Subcutaneous adipose tissue (tissue), 4 donors: ENCODE results near the gene WASF2. TPM values are rescaled to one million over a fixed set of nuclear protein-coding genes. Genes with fewer than 3 reads are reported as not detected.

Experiments
- total RNA-seq, 4 donors: library from RNA; depleted of rRNA; stranded (reverse); fragments of >200 nt; gene quantifications; one replicate each; pipeline ENCODE4 v1.1.0, GENCODE V29; 2016
- TF ChIP-seq, protein P1 (sequence below): fragments of 450-650 bp; IDR thresholded peaks from one replicate; pipeline ENCODE4 v1.5.1; 2016; ENCODE audit warnings: low read depth, mild to moderate bottlenecking, control low read depth, antibody characterized with exemption, moderate library complexity

WASF2 gene
- total RNA-seq, 4 donors from 2014 or later: 72.8 to 94.9 (median 80.9) TPM

DNA sequence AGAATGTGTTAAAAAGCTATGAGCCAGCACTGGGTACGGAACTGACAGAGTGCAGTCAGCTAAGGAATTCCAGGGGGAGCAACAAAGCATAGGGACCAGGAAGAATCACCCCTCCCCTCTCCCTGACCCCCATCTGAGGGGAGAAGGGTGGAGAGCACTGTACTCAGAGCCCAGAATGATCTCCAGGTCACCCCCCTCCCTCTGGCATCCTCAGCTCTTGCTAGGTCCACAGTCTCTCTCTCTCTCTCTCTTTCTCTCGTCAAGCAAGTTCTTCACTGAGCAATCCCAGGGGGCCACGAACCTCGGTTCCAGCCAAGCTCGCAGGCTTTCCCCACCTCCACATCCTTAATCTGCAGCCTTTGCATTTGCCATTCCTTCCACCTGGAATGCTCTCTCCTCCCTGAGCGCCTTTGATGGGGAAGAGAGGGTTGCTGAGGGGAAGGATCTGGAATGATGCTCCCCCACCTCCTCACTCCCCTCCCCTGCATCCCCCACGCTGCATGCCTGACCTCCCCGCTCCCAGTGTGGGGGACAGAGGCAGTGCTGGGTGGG is 6.7 kb upstream of the WASF2 start:
- TF ChIP-seq, protein P1, sequence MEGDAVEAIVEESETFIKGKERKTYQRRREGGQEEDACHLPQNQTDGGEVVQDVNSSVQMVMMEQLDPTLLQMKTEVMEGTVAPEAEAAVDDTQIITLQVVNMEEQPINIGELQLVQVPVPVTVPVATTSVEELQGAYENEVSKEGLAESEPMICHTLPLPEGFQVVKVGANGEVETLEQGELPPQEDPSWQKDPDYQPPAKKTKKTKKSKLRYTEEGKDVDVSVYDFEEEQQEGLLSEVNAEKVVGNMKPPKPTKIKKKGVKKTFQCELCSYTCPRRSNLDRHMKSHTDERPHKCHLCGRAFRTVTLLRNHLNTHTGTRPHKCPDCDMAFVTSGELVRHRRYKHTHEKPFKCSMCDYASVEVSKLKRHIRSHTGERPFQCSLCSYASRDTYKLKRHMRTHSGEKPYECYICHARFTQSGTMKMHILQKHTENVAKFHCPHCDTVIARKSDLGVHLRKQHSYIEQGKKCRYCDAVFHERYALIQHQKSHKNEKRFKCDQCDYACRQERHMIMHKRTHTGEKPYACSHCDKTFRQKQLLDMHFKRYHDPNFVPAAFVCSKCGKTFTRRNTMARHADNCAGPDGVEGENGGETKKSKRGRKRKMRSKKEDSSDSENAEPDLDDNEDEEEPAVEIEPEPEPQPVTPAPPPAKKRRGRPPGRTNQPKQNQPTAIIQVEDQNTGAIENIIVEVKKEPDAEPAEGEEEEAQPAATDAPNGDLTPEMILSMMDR: no peak

DNA sequence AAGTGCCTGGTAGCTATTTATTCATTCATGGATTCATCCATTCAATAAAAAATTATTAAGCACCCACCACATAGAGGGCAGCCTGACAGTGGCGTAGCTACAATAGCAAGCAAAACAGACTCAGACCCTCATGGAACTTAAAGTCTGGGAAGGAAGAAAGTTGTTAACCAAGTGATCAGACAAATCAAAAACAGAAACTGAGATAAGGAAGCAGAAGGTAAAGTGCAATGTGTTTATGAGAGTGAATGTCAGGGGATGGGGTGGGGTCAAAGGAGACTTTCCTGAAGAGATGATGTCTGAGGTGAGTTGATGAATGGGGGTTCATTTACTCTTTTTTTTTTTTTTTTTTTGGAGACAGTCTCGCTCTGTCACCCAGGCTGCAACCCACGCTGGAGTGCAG is 2.8 kb upstream of the WASF2 start:
- TF ChIP-seq, protein P1: no peak

DNA sequence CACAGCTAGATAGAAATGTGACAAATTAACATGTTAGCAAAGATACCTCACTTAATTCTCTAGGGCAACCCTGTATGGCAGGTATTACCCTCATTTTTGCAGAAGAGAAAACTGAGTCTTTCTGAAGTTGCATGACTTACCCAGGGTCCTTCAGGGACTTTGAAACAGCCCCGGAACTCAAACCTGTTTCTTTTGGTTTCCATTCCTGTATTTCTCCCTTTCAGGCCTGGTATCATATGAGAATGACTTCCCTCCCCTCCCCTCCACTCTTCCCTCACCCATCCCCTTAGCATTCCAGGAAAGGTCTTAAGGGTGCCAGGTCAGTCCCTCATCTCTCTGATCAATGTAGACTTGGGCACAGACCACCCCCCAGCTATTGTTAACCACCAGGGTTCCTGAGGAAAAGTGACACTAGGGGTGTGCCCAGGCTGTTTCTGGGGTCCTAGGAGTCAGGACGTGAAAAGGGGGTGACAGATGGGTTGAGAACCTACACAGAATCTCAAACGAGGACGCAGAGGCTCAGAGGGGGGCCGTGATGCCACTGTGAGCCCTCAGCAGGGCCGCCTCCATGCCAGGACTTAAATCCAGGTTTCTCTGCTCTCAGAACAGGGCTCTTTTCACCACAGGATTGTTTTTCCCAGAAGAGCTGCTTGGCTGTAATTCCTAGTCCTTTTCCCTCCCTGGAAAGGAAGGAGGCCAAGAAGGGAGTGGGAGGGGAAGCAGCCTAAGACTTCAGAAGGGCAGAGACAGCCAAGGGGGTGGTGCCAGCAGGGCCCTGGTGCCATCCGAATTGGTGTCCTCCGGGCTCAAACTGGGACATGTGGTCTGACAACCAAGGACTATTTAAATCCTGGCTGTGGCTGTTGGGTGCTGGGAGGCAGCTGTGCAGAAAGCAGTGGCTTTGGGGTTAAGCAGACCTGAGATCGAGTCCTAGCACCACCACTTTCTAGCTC is 2.1 kb upstream of the WASF2 start:
- TF ChIP-seq, protein P1: no peak

DNA sequence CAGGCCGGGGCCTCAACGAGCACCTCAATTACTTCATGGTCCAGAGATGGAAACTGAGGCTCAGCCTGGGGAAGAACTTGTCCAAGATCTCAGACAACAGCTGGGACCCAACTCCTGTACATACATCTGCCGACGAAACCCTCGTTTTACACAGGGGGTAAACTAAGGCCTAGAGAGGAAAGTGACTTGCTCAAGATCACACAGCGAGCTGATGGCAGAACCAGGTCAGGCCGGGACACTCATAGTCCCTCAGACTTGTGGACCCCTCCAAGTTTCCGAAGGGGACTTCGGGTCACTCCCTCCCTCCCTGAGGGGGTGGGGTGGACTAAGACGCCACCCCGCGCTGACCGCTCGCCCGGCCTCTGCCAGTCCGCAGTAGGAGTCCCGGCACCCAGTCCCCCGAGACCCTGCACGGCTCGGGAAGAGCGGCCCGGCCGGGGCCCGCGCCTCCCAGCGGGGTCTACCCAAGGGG is 430 bp downstream of the WASF2 start:
- TF ChIP-seq, protein P1: no peak

DNA sequence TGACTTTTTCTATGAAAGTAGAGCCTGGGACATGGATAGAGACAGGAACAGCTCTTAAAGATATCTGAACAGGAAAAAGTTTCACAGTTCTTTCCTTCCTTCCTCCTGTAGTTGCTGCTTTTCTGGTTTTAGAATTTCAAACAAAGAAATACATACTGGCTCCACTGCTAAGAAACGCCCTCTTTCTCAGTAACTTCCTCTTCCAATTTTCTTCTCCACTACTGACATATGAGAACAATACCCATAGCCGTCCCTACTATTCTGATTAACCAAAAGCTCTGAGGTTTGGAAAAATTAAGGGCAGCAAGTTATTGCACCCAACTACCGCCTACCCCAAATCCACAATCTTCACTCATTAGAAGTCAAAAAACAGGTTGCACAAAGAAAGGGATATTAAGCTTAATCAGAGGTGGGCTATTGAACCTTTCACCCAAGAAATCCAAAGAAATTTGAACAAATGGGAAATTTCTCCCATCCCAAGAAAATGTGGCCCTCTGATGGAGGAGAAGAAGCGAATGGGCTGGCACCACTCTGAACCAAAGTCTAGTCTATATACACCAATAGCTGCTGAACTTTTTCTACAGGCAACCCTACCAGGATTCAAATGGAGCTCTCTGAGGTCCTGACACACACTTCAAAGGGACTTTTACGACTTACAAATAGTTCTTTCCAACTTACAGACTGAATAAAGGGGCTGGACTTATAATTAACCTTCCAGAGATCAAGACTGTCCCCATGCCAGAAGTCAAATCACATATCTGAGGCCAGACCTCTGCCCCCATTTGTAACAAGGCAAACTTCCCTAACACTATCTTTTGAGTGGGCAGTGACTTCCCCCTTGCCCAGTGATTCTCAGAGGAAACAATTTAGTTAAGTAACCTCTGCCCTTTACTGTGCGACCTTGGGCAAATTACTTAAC is 1.7 kb downstream of the WASF2 start:
- TF ChIP-seq, protein P1: no peak

DNA sequence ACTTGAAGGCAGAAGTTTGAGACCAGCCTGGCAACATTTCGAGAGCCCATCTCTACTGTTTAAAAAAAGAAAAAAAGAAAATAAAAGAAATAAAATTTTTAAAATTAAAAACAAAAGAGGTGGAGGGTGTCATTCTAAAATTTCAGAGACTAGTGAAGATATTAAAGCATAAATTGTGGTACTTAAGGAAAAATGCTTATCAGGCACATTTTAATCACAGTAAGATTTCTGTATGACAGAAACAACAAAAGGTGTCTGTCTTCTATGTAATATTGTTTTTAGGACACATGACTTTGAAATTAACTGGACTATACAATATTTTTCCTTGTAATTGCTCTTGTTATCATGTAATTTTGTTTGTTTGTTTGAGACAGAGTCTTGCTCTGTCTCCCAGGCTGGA is 4.6 kb downstream of the WASF2 start:
- TF ChIP-seq, protein P1: no peak

DNA sequence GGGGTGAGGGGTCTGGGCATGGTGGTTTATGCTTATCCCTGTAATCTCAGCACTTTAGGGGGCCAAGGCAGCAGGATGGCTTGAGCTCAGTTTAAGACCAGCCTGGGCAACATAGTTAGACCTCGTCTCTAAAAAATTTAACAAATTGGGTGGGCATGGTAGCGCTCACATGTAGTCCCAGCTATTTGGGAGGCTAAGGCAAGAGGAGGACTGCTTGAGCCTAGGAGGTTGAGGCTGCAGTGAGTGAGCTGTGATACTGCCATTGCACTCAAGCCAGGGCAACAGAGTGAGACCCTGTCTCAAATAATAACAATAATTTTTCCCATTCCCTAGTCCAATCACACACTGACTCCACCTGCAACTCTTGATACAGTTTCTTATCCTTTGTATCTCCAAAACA is 6.3 kb downstream of the WASF2 start:
- TF ChIP-seq, protein P1: no peak
